GM23338 (cell line): ENCODE results near the gene GJA3. TPM values are rescaled to one million over a fixed set of nuclear protein-coding genes. Genes with fewer than 3 reads are reported as not detected.

Experiments used
- ATAC-seq: fragments of 200-7000 bp; cut with Tn5 transposase; 3 replicates; pipeline ENCODE4 v1.9.1; 2020
- DNase-seq: peaks from one replicate; pipeline ENCODE4 v3.0.0-alpha.2; 2015; ENCODE audit warnings: low spot score
- H2AFZ ChIP-seq: fragments of 200-600 bp; sonication (generic); 2 replicates; pipeline ENCODE4 v1.8.0; 2016; ENCODE audit warnings: antibody characterized with exemption, mild to moderate bottlenecking, moderate library complexity
- H3F3A ChIP-seq: fragments of 200-600 bp; sonication (generic); replicated peaks from 2 replicates; pipeline ENCODE4 v1.8.0; 2017; ENCODE audit warnings: antibody characterized with exemption, mixed run types, low read depth
- H3K27ac ChIP-seq: fragments of 200-600 bp; sonication (generic); 2 replicates; pipeline ENCODE4 v1.6.1; 2016; ENCODE audit warnings: low read depth
- H3K27me3 ChIP-seq: fragments of 200-600 bp; sonication (generic); 2 replicates; pipeline ENCODE4 v1.8.0; 2016; ENCODE audit warnings: mild to moderate bottlenecking, mixed run types, moderate library complexity; ENCODE audit not compliant: insufficient read depth
- H3K36me3 ChIP-seq: fragments of 200-600 bp; sonication (generic); 2 replicates; pipeline ENCODE4 v1.8.0; 2016; ENCODE audit warnings: mild to moderate bottlenecking; ENCODE audit not compliant: insufficient read depth
- H3K4me1 ChIP-seq: fragments of 200-600 bp; sonication (generic); 2 replicates; pipeline ENCODE4 v1.8.0; 2016; ENCODE audit warnings: mild to moderate bottlenecking, moderate library complexity; ENCODE audit not compliant: insufficient read depth
- H3K4me2 ChIP-seq: fragments of 200-600 bp; sonication (generic); 2 replicates; pipeline ENCODE4 v1.7.1; 2017; ENCODE audit warnings: mixed run types
- H3K4me3 ChIP-seq: fragments of 200-600 bp; sonication (generic); 2 replicates; pipeline ENCODE4 v1.6.1; 2016; ENCODE audit warnings: mixed run types
- H3K79me2 ChIP-seq: fragments of 200-600 bp; sonication (generic); replicated peaks from 2 replicates; pipeline ENCODE4 v1.8.0; 2017; ENCODE audit warnings: mild to moderate bottlenecking; ENCODE audit not compliant: insufficient read depth
- H3K9me2 ChIP-seq: fragments of 200-600 bp; sonication (generic); 2 replicates; pipeline ENCODE4 v1.8.0; 2017; ENCODE audit not compliant: insufficient read depth
- H4K20me1 ChIP-seq: fragments of 200-600 bp; sonication (generic); replicated peaks from 2 replicates; pipeline ENCODE4 v1.8.0; 2017; ENCODE audit warnings: mild to moderate bottlenecking; ENCODE audit not compliant: insufficient read depth
- H3K27ac Mint-ChIP-seq: 2 replicates; pipeline ENCODE4 v1.8.0; 2020; ENCODE audit warnings: inconsistent platforms, mild to moderate bottlenecking, moderate library complexity, mixed read lengths
- H3K27me3 Mint-ChIP-seq: 3 replicates; pipeline ENCODE4 v1.8.0; 2022; ENCODE audit warnings: low read depth, mild to moderate bottlenecking, moderate library complexity, mixed read lengths, inconsistent platforms; ENCODE audit not compliant: insufficient read depth, poor library complexity
- H3K36me3 Mint-ChIP-seq: 3 replicates; pipeline ENCODE4 v1.8.0; 2021; ENCODE audit warnings: low read depth, mild to moderate bottlenecking, inconsistent platforms, moderate library complexity, mixed read lengths
- H3K4me1 Mint-ChIP-seq: 3 replicates; pipeline ENCODE4 v1.8.0; 2020; ENCODE audit warnings: mild to moderate bottlenecking, inconsistent platforms, mixed read lengths
- H3K4me3 Mint-ChIP-seq: 3 replicates; pipeline ENCODE4 v1.8.0; 2021; ENCODE audit warnings: moderate library complexity, mild to moderate bottlenecking, inconsistent platforms, mixed read lengths
- H3K9me3 Mint-ChIP-seq: 3 replicates; pipeline ENCODE4 v1.8.0; 2020; ENCODE audit warnings: moderate library complexity, mild to moderate bottlenecking, inconsistent platforms, mixed read lengths
- CREB1 ChIP-seq: fragments of 250-450 bp; sonication (Bioruptor Pico); IDR thresholded peaks from 2 replicates; pipeline ENCODE4 v1.5.0; 2020; ENCODE audit warnings: low read depth, mild to moderate bottlenecking, moderate library complexity
- ETS1 ChIP-seq: IDR thresholded peaks from 2 replicates; pipeline ENCODE4 v1.6.1; 2016; ENCODE audit warnings: antibody characterized with exemption
- POLR2AphosphoS5 ChIP-seq: IDR thresholded peaks from 2 replicates; pipeline ENCODE4 v1.6.1; 2016; ENCODE audit warnings: antibody characterized with exemption, low read depth
- ZNF331 ChIP-seq: fragments of 250-450 bp; sonication (Bioruptor Pico); IDR thresholded peaks from 2 replicates; pipeline ENCODE4 v1.5.0; 2020; ENCODE audit warnings: low read depth, mild to moderate bottlenecking, moderate library complexity
- ZNF462 ChIP-seq: fragments of 250-450 bp; sonication (Bioruptor Pico); IDR thresholded peaks from 2 replicates; pipeline ENCODE4 v1.5.0; 2020; ENCODE audit warnings: mild to moderate bottlenecking, moderate library complexity
- polyA plus RNA-seq: library from polyadenylated mRNA; unstranded; fragments of >200 nt; fragmentation: Nextera tagmentation; extraction: Ambion mirVana; gene quantifications from 2 replicates; pipeline ENCODE4 v1.2.1, GENCODE V29; 2016
- total RNA-seq: library from RNA; depleted of rRNA; stranded (reverse); fragments of >200 nt; shearing (Covaris generic); gene quantifications from 2 replicates; pipeline ENCODE4 v1.2.3, GENCODE V29; 2014

GJA3 gene
- total and polyA plus RNA-seq, 2 experiments from 2014 or later: 0.17 to 0.23 TPM

DNA sequence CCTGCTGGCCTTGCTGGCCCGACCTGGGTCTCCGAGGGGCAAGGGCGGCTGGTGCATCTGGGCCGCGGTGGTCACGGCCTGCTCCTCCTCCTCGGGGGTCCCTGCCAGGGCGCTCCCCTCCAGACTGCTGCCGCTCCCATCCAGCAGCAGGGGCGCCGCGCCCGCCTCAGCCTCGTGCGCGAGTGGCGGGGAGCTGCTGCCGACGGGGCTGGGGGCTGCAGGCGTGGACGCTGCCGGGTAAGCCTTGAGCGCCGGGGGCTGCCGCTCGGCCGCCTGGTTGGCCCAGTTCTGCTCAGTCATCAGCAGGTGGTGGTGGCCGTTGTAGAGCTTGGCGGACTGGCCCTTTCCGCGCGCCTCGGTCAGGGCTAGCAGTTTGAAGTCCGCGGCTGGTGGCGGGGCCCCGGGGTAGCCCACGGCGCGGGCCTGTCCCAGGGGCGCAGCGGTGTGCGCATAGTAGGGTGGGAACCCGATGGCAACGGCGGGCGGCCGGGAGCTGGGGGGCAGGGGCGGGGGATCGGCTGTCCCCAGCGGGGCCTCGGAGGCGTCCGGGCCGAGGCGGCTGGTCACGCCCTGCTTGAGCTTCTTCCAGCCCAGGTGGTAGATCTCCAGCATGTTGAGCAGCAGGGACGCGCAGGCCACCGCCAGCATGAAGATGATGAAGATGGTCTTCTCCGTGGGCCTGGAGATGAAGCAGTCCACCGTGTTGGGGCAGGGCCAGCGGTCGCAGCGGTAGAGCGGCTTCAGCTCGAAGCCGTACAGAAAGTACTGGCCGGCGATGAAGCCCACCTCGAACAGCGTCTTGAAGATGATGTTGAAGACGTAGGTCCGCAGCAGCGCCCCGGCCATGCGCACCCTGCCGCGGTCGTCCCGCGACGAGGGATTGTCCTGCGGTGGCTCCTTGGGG, 18.6 kb downstream of the GJA3 start (continued):
- no peak for TF ChIP-seq ZNF462
- no peak for TF ChIP-seq CREB1

- Histone ChIP-seq H4K20me1 (no peaks in the 10 kb centered on the region), H3K4me1 (peaks cover 7% of the 10 kb centered on the region), H3K9me2 (no peaks in the 10 kb centered on the region), H3K4me2 (0 out of 2 replicates have a peak overlapping the region, but pooled peaks have one; percentile 26), H3K27ac (no peak overlapping the region), H3F3A (peaks cover 4% of the 10 kb centered on the region; the same call in 1 of the 2 replicates), H3K36me3 (no peaks in the 10 kb centered on the region), H3K4me3 (peak overlapping the region; percentile 36; the same call in 1 of the 2 replicates), H3K27me3 (peaks cover 28% of the 10 kb centered on the region), H2AFZ (peak overlapping the region; percentile 97), H3K79me2 (no peaks in the 10 kb centered on the region)
- Mint-ChIP-seq H3K27ac (no peak overlapping the region), H3K36me3 (no peaks in the 10 kb centered on the region), H3K4me1 (peaks cover 8% of the 10 kb centered on the region), H3K9me3 (peaks cover 6% of the 10 kb centered on the region; the same call in 2 of the 3 replicates), H3K4me3 (peak overlapping the region; percentile 50), H3K27me3 (peaks cover 25% of the 10 kb centered on the region)
- DNase-seq (no peak), ATAC-seq (peak; percentile 20)
- TF ChIP-seq POLR2AphosphoS5 (no peak), ZNF331 (CRISPR knock-in tag) (no peak), ZNF462 (no peak), CREB1 (no peak), ETS1 (no peak)
These were observed 19.4 kb downstream of the GJA3 start for GRCh38 chr13:20141238-20142022.
